WTC11 (cell line): ENCODE data around the gene ACO2. TPM values are rescaled to one million over a fixed set of nuclear protein-coding genes. Genes with fewer than 3 reads are reported as not detected.

Experiments used
- ATAC-seq: fragments of 200-7000 bp; cut with Tn5 transposase; 2 replicates; pipeline ENCODE4 v1.10.0; 2021; ENCODE audit warnings: mild to moderate bottlenecking, moderate library complexity
- CTCF ChIA-PET: fragments of 300-600 bp; sonication (Branson Sonifier 250); formaldehyde crosslinking; loops from one replicate; lab custom pipeline; 2021; ENCODE audit warnings: antibody characterized with exemption; lab: Charles Lee
- POLR2A ChIA-PET: fragments of 350-600 bp; sonication (Branson Sonifier 250); formaldehyde crosslinking; loops from one replicate; lab custom pipeline; 2021; ENCODE audit warnings: antibody characterized with exemption; lab: Charles Lee
- DNase-seq: peaks from one replicate; pipeline ENCODE4 v3.0.0; 2021; ENCODE audit warnings: low spot score
- H3K27ac Mint-ChIP-seq: 2 replicates; pipeline ENCODE4 v1.8.0; 2021; ENCODE audit warnings: mixed read lengths
- H3K27me3 Mint-ChIP-seq: 2 replicates; pipeline ENCODE4 v1.8.0; 2021; ENCODE audit warnings: low read depth, mild to moderate bottlenecking, moderate library complexity, mixed read lengths
- H3K36me3 Mint-ChIP-seq: 2 replicates; pipeline ENCODE4 v1.8.0; 2021; ENCODE audit warnings: mixed read lengths
- H3K4me1 Mint-ChIP-seq: 2 replicates; pipeline ENCODE4 v1.8.0; 2022; ENCODE audit warnings: mixed read lengths
- H3K4me3 Mint-ChIP-seq: 2 replicates; pipeline ENCODE4 v1.8.0; 2021; ENCODE audit warnings: mild to moderate bottlenecking, moderate library complexity, mixed read lengths
- H3K9me3 Mint-ChIP-seq: 2 replicates; pipeline ENCODE4 v1.8.0; 2021; ENCODE audit warnings: mixed read lengths
- EMX1 ChIP-seq: fragments of 250-450 bp; sonication (Bioruptor Pico); IDR thresholded peaks from 2 replicates; pipeline ENCODE4 v1.8.0; 2021; ENCODE audit warnings: mild to moderate bottlenecking
- NR1H2 ChIP-seq: sonication (generic); formaldehyde crosslinking; IDR thresholded peaks from 2 replicates; pipeline ENCODE4 v1.9.0; 2021; ENCODE audit warnings: mild to moderate bottlenecking, moderate library complexity, missing genetic modification reagents
- NR3C1 ChIP-seq: sonication (generic); formaldehyde crosslinking; conservative IDR thresholded peaks from 2 replicates; pipeline ENCODE4 v1.8.1; 2023; ENCODE audit warnings: low read depth, mild to moderate bottlenecking, missing genetic modification reagents
- TEAD4 ChIP-seq: sonication (generic); formaldehyde crosslinking; IDR thresholded peaks from 2 replicates; pipeline ENCODE4 v1.8.0; 2022; ENCODE audit warnings: mild to moderate bottlenecking, missing genetic modification reagents
- ZNF121 ChIP-seq: sonication (generic); formaldehyde crosslinking; IDR thresholded peaks from 2 replicates; pipeline ENCODE4 v1.8.0; 2023; ENCODE audit warnings: missing genetic modification reagents
- total RNA-seq: library from RNA; stranded (reverse); gene quantifications from 3 replicates; pipeline ENCODE4 v1.2.3, GENCODE V29; 2021
- TF ChIP-seq, protein P1 (sequence below): sonication (generic); formaldehyde crosslinking; IDR thresholded peaks from 2 replicates; pipeline ENCODE4 v1.8.0; 2023; ENCODE audit warnings: missing genetic modification reagents, mild to moderate bottlenecking, borderline replicate concordance
- TF ChIP-seq, protein P2 (sequence below): sonication (generic); formaldehyde crosslinking; IDR thresholded peaks from 2 replicates; pipeline ENCODE4 v1.8.1; 2023; ENCODE audit warnings: mild to moderate bottlenecking, missing genetic modification reagents
- TF ChIP-seq, protein P3 (sequence below): sonication (generic); formaldehyde crosslinking; IDR thresholded peaks from 2 replicates; pipeline ENCODE4 v1.8.1; 2023; ENCODE audit warnings: mild to moderate bottlenecking, missing genetic modification reagents
- TF ChIP-seq, protein P4 (sequence below): fragments of 250-450 bp; sonication (Bioruptor Pico); IDR thresholded peaks from 2 replicates; pipeline ENCODE4 v1.9.0; 2021; ENCODE audit warnings: mild to moderate bottlenecking
- TF ChIP-seq, protein P5 (sequence below): fragments of 250-450 bp; sonication (Bioruptor Pico); IDR thresholded peaks from 2 replicates; pipeline ENCODE4 v2.1.2; 2022; ENCODE audit warnings: mild to moderate bottlenecking, moderate library complexity

Gene ACO2
- total RNA-seq, 1 experiment from 2014 or later, result 104 TPM

DNA sequence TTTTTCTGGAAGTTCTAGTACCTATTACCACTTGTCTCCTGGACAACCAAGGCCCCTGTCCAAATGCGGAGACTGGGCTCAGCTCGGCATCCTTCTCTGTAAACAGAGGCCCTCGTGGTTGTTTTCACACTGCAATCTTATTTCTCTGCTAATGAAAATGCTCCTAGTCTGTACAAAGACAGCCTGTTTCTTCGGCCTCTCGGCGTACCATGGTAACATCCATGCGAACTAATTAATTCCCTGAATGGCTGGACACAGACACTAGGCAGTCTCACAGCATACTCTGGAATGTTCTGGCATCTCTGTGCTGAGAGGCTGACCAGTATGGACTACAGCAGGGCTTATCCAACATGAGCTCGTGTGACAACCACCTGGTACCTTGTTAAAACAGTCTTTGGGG, 69.7 kb downstream of the ACO2 start (continued):
- TF ChIP-seq, protein P1, sequence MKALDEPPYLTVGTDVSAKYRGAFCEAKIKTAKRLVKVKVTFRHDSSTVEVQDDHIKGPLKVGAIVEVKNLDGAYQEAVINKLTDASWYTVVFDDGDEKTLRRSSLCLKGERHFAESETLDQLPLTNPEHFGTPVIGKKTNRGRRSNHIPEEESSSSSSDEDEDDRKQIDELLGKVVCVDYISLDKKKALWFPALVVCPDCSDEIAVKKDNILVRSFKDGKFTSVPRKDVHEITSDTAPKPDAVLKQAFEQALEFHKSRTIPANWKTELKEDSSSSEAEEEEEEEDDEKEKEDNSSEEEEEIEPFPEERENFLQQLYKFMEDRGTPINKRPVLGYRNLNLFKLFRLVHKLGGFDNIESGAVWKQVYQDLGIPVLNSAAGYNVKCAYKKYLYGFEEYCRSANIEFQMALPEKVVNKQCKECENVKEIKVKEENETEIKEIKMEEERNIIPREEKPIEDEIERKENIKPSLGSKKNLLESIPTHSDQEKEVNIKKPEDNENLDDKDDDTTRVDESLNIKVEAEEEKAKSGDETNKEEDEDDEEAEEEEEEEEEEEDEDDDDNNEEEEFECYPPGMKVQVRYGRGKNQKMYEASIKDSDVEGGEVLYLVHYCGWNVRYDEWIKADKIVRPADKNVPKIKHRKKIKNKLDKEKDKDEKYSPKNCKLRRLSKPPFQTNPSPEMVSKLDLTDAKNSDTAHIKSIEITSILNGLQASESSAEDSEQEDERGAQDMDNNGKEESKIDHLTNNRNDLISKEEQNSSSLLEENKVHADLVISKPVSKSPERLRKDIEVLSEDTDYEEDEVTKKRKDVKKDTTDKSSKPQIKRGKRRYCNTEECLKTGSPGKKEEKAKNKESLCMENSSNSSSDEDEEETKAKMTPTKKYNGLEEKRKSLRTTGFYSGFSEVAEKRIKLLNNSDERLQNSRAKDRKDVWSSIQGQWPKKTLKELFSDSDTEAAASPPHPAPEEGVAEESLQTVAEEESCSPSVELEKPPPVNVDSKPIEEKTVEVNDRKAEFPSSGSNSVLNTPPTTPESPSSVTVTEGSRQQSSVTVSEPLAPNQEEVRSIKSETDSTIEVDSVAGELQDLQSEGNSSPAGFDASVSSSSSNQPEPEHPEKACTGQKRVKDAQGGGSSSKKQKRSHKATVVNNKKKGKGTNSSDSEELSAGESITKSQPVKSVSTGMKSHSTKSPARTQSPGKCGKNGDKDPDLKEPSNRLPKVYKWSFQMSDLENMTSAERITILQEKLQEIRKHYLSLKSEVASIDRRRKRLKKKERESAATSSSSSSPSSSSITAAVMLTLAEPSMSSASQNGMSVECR (CRISPR knock-in tag), result no peak
- TF ChIP-seq, protein P2, sequence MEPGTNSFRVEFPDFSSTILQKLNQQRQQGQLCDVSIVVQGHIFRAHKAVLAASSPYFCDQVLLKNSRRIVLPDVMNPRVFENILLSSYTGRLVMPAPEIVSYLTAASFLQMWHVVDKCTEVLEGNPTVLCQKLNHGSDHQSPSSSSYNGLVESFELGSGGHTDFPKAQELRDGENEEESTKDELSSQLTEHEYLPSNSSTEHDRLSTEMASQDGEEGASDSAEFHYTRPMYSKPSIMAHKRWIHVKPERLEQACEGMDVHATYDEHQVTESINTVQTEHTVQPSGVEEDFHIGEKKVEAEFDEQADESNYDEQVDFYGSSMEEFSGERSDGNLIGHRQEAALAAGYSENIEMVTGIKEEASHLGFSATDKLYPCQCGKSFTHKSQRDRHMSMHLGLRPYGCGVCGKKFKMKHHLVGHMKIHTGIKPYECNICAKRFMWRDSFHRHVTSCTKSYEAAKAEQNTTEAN (CRISPR knock-in tag), result no peak
- TF ChIP-seq ZNF121 (CRISPR knock-in tag) (no peak), NR3C1 (CRISPR knock-in tag) (no peak), NR1H2 (no peak)
- TF ChIP-seq, protein P3, sequence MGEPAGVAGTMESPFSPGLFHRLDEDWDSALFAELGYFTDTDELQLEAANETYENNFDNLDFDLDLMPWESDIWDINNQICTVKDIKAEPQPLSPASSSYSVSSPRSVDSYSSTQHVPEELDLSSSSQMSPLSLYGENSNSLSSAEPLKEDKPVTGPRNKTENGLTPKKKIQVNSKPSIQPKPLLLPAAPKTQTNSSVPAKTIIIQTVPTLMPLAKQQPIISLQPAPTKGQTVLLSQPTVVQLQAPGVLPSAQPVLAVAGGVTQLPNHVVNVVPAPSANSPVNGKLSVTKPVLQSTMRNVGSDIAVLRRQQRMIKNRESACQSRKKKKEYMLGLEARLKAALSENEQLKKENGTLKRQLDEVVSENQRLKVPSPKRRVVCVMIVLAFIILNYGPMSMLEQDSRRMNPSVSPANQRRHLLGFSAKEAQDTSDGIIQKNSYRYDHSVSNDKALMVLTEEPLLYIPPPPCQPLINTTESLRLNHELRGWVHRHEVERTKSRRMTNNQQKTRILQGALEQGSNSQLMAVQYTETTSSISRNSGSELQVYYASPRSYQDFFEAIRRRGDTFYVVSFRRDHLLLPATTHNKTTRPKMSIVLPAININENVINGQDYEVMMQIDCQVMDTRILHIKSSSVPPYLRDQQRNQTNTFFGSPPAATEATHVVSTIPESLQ, result no peak

DNA sequence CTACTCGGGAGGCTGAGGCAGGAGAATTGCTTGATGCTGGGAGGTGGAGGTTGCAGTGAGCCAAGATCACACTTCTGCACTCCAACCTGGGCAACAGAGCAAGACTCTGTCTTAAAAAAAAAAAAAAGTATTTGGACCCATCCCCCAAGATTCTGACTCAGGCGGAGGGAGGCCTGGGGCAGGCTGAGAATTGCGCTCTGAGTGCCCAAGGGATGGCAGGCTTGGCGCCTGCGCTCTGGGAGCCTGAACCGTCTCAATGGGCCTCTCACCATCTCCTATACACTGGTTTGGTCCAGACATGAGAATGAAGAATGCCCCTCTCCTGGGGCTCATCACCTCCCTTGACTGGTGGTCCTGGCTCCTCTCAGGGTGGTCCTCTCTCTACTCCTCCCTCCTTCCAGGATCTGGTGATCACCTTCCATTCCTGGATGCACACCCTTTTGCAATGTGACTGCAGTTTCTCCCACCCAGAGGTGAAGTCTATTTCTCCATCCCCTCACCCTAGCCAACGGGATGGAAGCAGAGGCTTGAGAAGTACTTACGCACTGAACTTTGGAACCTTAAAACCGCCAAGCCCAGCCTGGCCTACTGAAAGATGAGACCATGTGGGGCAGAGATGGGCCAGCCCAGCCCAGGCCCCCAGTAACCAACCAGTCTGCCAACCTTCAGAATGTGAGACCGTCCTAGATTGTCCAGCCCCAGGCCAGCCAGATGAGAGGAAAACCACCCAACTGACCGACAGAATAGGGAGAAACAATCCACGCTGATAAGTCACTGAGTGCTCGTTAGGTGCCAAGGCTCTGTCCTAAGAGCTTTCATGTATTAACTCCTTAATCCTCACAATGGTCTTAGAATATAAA, 70.5 kb downstream of the ACO2 start:
- CTCF ChIA-PET, result interaction anchor here (1.6 to 2.8 kb wide), 2 partner anchors 12 to 136 kb away, joined by 5 to 20 read pairs; no protein-coding TSS in a partner anchor
- TF ChIP-seq EMX1 (no peak), TEAD4 (CRISPR knock-in tag) (no peak)
- TF ChIP-seq, protein P4, sequence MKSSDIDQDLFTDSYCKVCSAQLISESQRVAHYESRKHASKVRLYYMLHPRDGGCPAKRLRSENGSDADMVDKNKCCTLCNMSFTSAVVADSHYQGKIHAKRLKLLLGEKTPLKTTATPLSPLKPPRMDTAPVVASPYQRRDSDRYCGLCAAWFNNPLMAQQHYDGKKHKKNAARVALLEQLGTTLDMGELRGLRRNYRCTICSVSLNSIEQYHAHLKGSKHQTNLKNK (CRISPR knock-in tag), result no peak
- no peaks in the 10 kb centered on the region for H3K9me3 Mint-ChIP-seq

DNA sequence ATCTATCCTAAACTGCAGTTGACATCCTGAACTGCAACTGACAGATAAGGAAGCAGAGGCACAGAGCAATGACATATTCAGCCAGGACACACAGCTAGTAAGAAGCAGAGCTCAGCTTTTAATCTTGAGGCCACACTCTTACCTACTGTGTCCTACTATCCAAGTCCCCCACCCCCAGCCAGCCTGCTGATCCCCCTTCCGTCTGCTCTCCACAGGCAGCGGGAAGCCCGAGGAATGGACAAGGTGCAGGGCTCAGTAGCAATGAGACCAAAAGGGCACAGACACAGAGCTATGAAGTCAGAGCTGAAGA, 71.0 kb downstream of the ACO2 start:
- POLR2A ChIA-PET, result no interaction called here

More for the DNA sequence above, 70.5 kb downstream of the ACO2 start:
- Mint-ChIP-seq H3K4me1 (peaks cover 22% of the 10 kb centered on the region), H3K27me3 (no peaks in the 10 kb centered on the region), H3K36me3 (peaks cover 9% of the 10 kb centered on the region), H3K4me3 (no peak overlapping the region), H3K27ac (no peak overlapping the region)
- POLR2A ChIA-PET, result no interaction called here
- no peak for ATAC-seq
- DNase-seq, result no peak

More for the DNA sequence above, 71.0 kb downstream of the ACO2 start:
- CTCF ChIA-PET, result interaction anchor here (1.6 kb wide), 1 partner anchor 136 kb away, joined by 5 read pairs; no protein-coding TSS in a partner anchor
- Mint-ChIP-seq H3K4me3 (no peak overlapping the region), H3K27ac (no peak overlapping the region), H3K9me3 (no peaks in the 10 kb centered on the region), H3K36me3 (peaks cover 8% of the 10 kb centered on the region), H3K27me3 (no peaks in the 10 kb centered on the region), H3K4me1 (peaks cover 27% of the 10 kb centered on the region)
- ATAC-seq (no peak), DNase-seq (no peak)
- TF ChIP-seq, protein P5, sequence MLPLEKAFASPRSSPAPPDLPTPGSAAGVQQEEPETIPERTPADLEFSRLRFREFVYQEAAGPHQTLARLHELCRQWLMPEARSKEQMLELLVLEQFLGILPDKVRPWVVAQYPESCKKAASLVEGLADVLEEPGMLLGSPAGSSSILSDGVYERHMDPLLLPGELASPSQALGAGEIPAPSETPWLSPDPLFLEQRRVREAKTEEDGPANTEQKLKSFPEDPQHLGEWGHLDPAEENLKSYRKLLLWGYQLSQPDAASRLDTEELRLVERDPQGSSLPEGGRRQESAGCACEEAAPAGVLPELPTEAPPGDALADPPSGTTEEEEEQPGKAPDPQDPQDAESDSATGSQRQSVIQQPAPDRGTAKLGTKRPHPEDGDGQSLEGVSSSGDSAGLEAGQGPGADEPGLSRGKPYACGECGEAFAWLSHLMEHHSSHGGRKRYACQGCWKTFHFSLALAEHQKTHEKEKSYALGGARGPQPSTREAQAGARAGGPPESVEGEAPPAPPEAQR (CRISPR knock-in tag), result no peak
